RWPE1 (cell line): ENCODE measurements around the gene PRKCZ.
"Not testable (repeated sequence)": the region's sequence is repeated elsewhere in the genome, so short reads cannot be mapped to it uniquely, and the experiment has no call there.

Experiments used
- CTCF ChIA-PET: fragments of 350-600 bp; sonication (Branson Sonifier 250); formaldehyde crosslinking; extraction: SDS; loops from one replicate; lab custom pipeline; 2021; lab: Yijun Ruan, JAX
- POLR2A ChIA-PET: fragments of 400-600 bp; formaldehyde crosslinking; extraction: SDS; loops from one replicate; lab custom pipeline; 2020; ENCODE audit warnings: antibody characterized with exemption; ENCODE audit not compliant: low non-redundant PET; lab: Yijun Ruan, JAX
- DNase-seq: peaks from one replicate; pipeline ENCODE4 v3.0.0; 2012; ENCODE audit warnings: low spot score
- H3K27ac ChIP-seq: fragments of 450-650 bp; 2 replicates; pipeline ENCODE4 v1.5.1; 2017
- CTCF ChIP-seq: fragments of 450-650 bp; conservative IDR thresholded peaks from 2 replicates; pipeline ENCODE4 v1.5.1; 2017; ENCODE audit warnings: low read depth, mild to moderate bottlenecking

The PRKCZ gene

GRCh38 chr1:2146836-2147517 lies 96.8 kb downstream of the PRKCZ start:
- POLR2A ChIA-PET: no interaction called here
- H3K27ac ChIP-seq: no peak overlapping the region
- TF ChIP-seq CTCF: no peak
- CTCF ChIA-PET: no interaction called here
- no peak for DNase-seq

- H3K27ac ChIP-seq, POLR2A ChIA-PET, CTCF ChIA-PET, DNase-seq: not testable (repeated sequence)
These were observed 97.7 kb downstream of the PRKCZ start for GRCh38 chr1:2147869-2148268.

- no peak overlapping the region for H3K27ac ChIP-seq
- DNase-seq: no peak
- POLR2A ChIA-PET: no interaction called here
- CTCF ChIA-PET: interaction anchor here (1.2 kb wide), 1 partner anchor 26 kb away, joined by 3 read pairs; no protein-coding TSS in a partner anchor
- TF ChIP-seq CTCF: no peak
These were observed 98.5 kb downstream of the PRKCZ start for GRCh38 chr1:2148691-2149090.

- no peak for DNase-seq
- POLR2A ChIA-PET: no interaction called here
- CTCF ChIA-PET: interaction anchor here (0.7 to 2.6 kb wide), 3 partner anchors 11 to 23 kb away, joined by 4 to 9 read pairs (median 9); no protein-coding TSS in a partner anchor
These were observed 100.6 kb downstream of the PRKCZ start for GRCh38 chr1:2150801-2151200.

GRCh38 chr1:2151252-2151651 lies 101.0 kb downstream of the PRKCZ start:
- no peak overlapping the region for H3K27ac ChIP-seq
- no peak for DNase-seq
- ChIA-PET CTCF (interaction anchor here (0.7 to 2.6 kb wide), 3 partner anchors 11 to 23 kb away, joined by 4 to 9 read pairs (median 9); no protein-coding TSS in a partner anchor), POLR2A (no interaction called here)
- TF ChIP-seq CTCF: no peak

More at GRCh38 chr1:2150801-2151200, 100.6 kb downstream of the PRKCZ start:
- H3K27ac ChIP-seq: no peak overlapping the region
- TF ChIP-seq CTCF: no peak

- no peak overlapping the region for H3K27ac ChIP-seq
- CTCF ChIA-PET: interaction anchor here (2.1 to 2.6 kb wide), 2 partner anchors 12 to 22 kb away, joined by 9 read pairs; no protein-coding TSS in a partner anchor
- DNase-seq: no peak
- POLR2A ChIA-PET: no interaction called here
- TF ChIP-seq CTCF: no peak
These were observed 101.7 kb downstream of the PRKCZ start for GRCh38 chr1:2151911-2152310.

- POLR2A ChIA-PET: no interaction called here
- TF ChIP-seq CTCF: no peak
- CTCF ChIA-PET: interaction anchor here (2.6 kb wide), 1 partner anchor 13 kb away, joined by 9 read pairs; no protein-coding TSS in a partner anchor
- no peak overlapping the region for H3K27ac ChIP-seq
- DNase-seq: no peak
These were observed 102.7 kb downstream of the PRKCZ start for GRCh38 chr1:2152954-2153353.
